Dedifferentiated amniotic fluid mesenchymal stem cell (primary cell): ENCODE results near the gene SMIM45.

Experiments used
- DNase-seq: peaks from one replicate; pipeline ENCODE4 v3.0.0-alpha.2; 2016; ENCODE audit errors: extremely low spot score

Gene SMIM45

GRCh38 chr22:41915786-41916493 lies 36.0 kb upstream of the SMIM45 start:
- no peak for DNase-seq

- DNase-seq, result no peak
These were observed 35.1 kb upstream of the SMIM45 start for GRCh38 chr22:41916745-41917358.

- DNase-seq, result no peak
These were observed 34.5 kb upstream of the SMIM45 start for GRCh38 chr22:41917375-41917902.

GRCh38 chr22:41917903-41918791 lies 33.8 kb upstream of the SMIM45 start:
- no peak for DNase-seq

- DNase-seq, result no peak
These were observed 32.4 kb upstream of the SMIM45 start for GRCh38 chr22:41919357-41920224.

- DNase-seq, result no peak
These were observed 31.5 kb upstream of the SMIM45 start for GRCh38 chr22:41920271-41920976.

- no peak for DNase-seq
These were observed 29.6 kb upstream of the SMIM45 start for GRCh38 chr22:41922328-41922727.

GRCh38 chr22:41922940-41923594 lies 28.9 kb upstream of the SMIM45 start:
- DNase-seq, result no peak

- DNase-seq, result no peak
These were observed 28.2 kb upstream of the SMIM45 start for GRCh38 chr22:41923595-41924276.

- DNase-seq, result no peak
These were observed 26.0 kb upstream of the SMIM45 start for GRCh38 chr22:41925783-41926460.

GRCh38 chr22:41927813-41928212 lies 24.1 kb upstream of the SMIM45 start:
- no peak for DNase-seq

GRCh38 chr22:41928593-41929417 lies 23.1 kb upstream of the SMIM45 start:
- DNase-seq, result no peak

GRCh38 chr22:41929418-41929810 lies 22.5 kb upstream of the SMIM45 start:
- DNase-seq, result no peak

- no peak for DNase-seq
These were observed 20.2 kb upstream of the SMIM45 start for GRCh38 chr22:41931701-41932269.

GRCh38 chr22:41932353-41932752 lies 19.6 kb upstream of the SMIM45 start:
- no peak for DNase-seq

- no peak for DNase-seq
These were observed 18.4 kb upstream of the SMIM45 start for GRCh38 chr22:41933411-41934177.
